CD8-positive, alpha-beta memory T cell (primary cell): Measurements from ENCODE around the gene EIF5A. TPM values are rescaled to one million over a fixed set of nuclear protein-coding genes. Genes with fewer than 3 reads are reported as not detected.

ENCODE experiments used
- CTCF ChIA-PET: fragments of 350-600 bp; sonication (Branson Sonifier 250); formaldehyde crosslinking; loops from one replicate; lab custom pipeline; 2021; ENCODE audit warnings: antibody characterized with exemption; lab: Charles Lee
- POLR2A ChIA-PET: fragments of 350-600 bp; sonication (Branson Sonifier 250); formaldehyde crosslinking; loops from one replicate; lab custom pipeline; 2021; ENCODE audit warnings: antibody characterized with exemption; lab: Charles Lee
- DNase-seq, 5 donors: peaks; one replicate each; pipeline versions ENCODE4 v3.0.0 to v3.0.0-alpha.2; 2020 to 2022; ENCODE audit warnings: mixed read lengths in 1 of 5
- H3K27ac ChIP-seq: one replicate; pipeline ENCODE4 v1.7.0; 2013; ENCODE audit warnings: low read depth, mild to moderate bottlenecking, low read length, moderate library complexity
- H3K27me3 ChIP-seq: 2 replicates; pipeline ENCODE4 v1.7.0; 2013; ENCODE audit warnings: low read length, mild to moderate bottlenecking; ENCODE audit not compliant: insufficient read depth, poor library complexity, severe bottlenecking
- H3K36me3 ChIP-seq: 2 replicates; pipeline ENCODE4 v1.7.0; 2013; ENCODE audit warnings: mild to moderate bottlenecking, low read length, moderate library complexity; ENCODE audit not compliant: insufficient read depth
- H3K4me1 ChIP-seq: 2 replicates; pipeline ENCODE4 v1.7.0; 2013; ENCODE audit warnings: mild to moderate bottlenecking, low read length, moderate library complexity; ENCODE audit not compliant: insufficient read depth
- H3K4me3 ChIP-seq: 2 replicates; pipeline ENCODE4 v1.7.0; 2013; ENCODE audit warnings: mild to moderate bottlenecking, low read length
- H3K9me3 ChIP-seq: 2 replicates; pipeline ENCODE4 v1.7.0; 2013; ENCODE audit warnings: mild to moderate bottlenecking, low read length
- H3K27ac Mint-ChIP-seq, 8 donors: one replicate each; pipeline ENCODE4 v1.8.0; 2020 to 2021; ENCODE audit warnings: mixed read lengths in 8 of 8, mild to moderate bottlenecking in 6 of 8, inconsistent platforms in 3 of 8, moderate library complexity in 3 of 8
- H3K27me3 Mint-ChIP-seq, 2 donors: one replicate each; pipeline ENCODE4 v1.8.0; 2020 to 2021; ENCODE audit warnings: mixed read lengths in 2 of 2, mild to moderate bottlenecking in 1 of 2, moderate library complexity in 1 of 2
- H3K36me3 Mint-ChIP-seq, 3 donors: one replicate each; pipeline ENCODE4 v1.8.0; 2020 to 2021; ENCODE audit warnings: mixed read lengths in 3 of 3, inconsistent platforms in 1 of 3, mild to moderate bottlenecking in 1 of 3
- H3K4me1 Mint-ChIP-seq, 3 donors: one replicate each; pipeline ENCODE4 v1.8.0; 2020 to 2021; ENCODE audit warnings: mixed read lengths in 3 of 3, inconsistent platforms in 1 of 3, mild to moderate bottlenecking in 1 of 3
- H3K4me3 Mint-ChIP-seq, 7 donors: one replicate each; pipeline ENCODE4 v1.8.0; 2020 to 2021; ENCODE audit warnings: mixed read lengths in 7 of 7, mild to moderate bottlenecking in 6 of 7, moderate library complexity in 4 of 7, inconsistent platforms in 2 of 7
- H3K9me3 Mint-ChIP-seq, 5 donors: one replicate each; pipeline ENCODE4 v1.8.0; 2020 to 2022; ENCODE audit warnings: mixed read lengths in 5 of 5, mild to moderate bottlenecking in 3 of 5, moderate library complexity in 2 of 5, inconsistent platforms in 1 of 5
- polyA plus RNA-seq: library from polyadenylated mRNA; unstranded; fragments of 300-500 nt; fragmentation: Illumina TruSeq; gene quantifications from one replicate; pipeline ENCODE4 v1.2.3, GENCODE V29; 2021
- total RNA-seq, 2 experiments: library from RNA; stranded (reverse); gene quantifications; one replicate each; pipeline ENCODE4 v1.2.3, GENCODE V29; 2021

EIF5A gene
- total and polyA plus RNA-seq, 3 experiments from 2014 or later, result 230 to 1,595 (median 1,533) TPM

DNA sequence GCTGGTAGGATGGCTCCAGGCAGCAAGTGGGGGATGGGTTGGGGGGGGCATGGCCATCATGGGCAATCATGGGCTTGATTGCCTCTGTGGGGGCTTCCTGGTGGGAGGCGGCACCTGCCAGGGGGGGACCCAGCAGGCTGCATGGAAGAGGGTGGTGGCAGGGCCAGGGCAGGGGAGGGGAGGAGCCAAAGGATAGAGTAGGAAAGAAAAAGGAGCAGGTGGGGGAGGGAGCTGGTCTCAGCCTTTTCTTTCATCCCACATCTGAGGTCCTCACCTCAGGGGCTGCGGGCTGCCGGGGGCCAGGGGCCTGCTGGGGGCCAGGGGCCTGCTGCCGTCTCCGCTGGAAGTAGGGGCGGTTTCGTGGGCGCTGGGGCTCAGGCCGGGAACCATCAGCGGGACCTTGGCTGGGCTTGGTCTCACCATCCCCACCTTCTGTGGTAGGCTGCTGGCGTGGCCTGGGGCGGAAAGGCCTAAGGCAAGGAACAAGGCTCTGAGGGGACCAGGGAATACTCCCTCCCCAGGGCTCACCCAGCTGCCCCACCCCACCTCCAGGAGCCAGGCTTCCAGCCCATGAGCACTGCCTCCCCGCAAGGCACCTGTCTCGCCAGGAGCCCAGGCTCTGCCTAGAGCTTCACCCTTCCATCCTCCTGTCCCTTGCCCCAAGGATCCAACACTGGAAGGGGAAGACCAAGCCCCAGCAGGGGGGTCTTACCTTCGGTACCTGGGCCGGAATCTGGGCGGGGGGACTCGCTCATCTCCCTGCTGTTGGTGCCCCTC, 18.0 kb upstream of the EIF5A start:
- Histone ChIP-seq H3K36me3 (no peaks in the 10 kb centered on the region), H3K9me3 (no peaks in the 10 kb centered on the region), H3K4me3 (no peak overlapping the region), H3K27ac (no peak overlapping the region), H3K27me3 (no peaks in the 10 kb centered on the region), H3K4me1 (peaks cover 6% of the 10 kb centered on the region)
- ChIA-PET POLR2A (no interaction called here), CTCF (interaction anchor here (1.3 kb wide), 1 partner anchor 66 kb away, joined by 3 read pairs; no protein-coding TSS in a partner anchor)
- peaks cover 4 to 7% (median 6%) of the 10 kb centered on the region in 3 donors for H3K4me1 Mint-ChIP-seq
- DNase-seq, result no peak
- H3K36me3 Mint-ChIP-seq, result no peaks in the 10 kb centered on the region
- H3K27me3 Mint-ChIP-seq, result peaks cover 37 to 38% of the 10 kb centered on the region in 2 donors
- no peak overlapping the region for H3K4me3 Mint-ChIP-seq
- no peaks in the 10 kb centered on the region for H3K9me3 Mint-ChIP-seq
- peak overlapping the region in 1 of 8 donors; percentile 79 for H3K27ac Mint-ChIP-seq

DNA sequence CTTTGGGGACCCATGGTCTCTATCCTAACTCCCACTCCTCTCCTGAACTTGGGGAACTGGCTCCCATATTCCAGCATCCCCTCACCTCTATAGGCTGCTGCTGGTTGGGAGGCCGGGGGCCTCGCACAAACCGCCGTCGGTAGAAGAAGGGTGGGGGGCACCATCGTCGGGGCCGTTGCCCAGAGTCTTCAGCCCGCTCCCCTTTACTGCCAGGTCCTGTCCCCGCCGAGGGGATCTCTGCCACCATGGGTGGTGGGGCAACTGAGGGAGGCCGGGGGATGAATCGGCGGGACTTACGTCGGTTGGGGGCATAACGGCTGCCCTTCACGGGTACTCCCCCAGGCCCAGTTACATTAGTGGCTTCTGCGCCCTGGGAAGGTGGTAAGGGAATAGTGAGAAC, 17.3 kb upstream of the EIF5A start:
- Mint-ChIP-seq H3K36me3 (no peaks in the 10 kb centered on the region), H3K4me3 (no peak overlapping the region), H3K27ac (peak overlapping the region in 1 of 8 donors; percentile 79), H3K9me3 (peaks cover 0 to 1% (median 0%) of the 10 kb centered on the region in 5 donors), H3K4me1 (peaks cover 7 to 11% (median 10%) of the 10 kb centered on the region in 3 donors), H3K27me3 (peaks cover 34 to 40% of the 10 kb centered on the region in 2 donors)
- no peak for DNase-seq
- no peaks in the 10 kb centered on the region for H3K36me3 ChIP-seq
- POLR2A ChIA-PET, result no interaction called here
- no peaks in the 10 kb centered on the region for H3K9me3 ChIP-seq
- H3K4me3 ChIP-seq, result no peak overlapping the region
- peaks cover 10% of the 10 kb centered on the region for H3K4me1 ChIP-seq
- CTCF ChIA-PET, result no interaction called here
- no peak overlapping the region for H3K27ac ChIP-seq
- peaks cover 1% of the 10 kb centered on the region for H3K27me3 ChIP-seq

DNA sequence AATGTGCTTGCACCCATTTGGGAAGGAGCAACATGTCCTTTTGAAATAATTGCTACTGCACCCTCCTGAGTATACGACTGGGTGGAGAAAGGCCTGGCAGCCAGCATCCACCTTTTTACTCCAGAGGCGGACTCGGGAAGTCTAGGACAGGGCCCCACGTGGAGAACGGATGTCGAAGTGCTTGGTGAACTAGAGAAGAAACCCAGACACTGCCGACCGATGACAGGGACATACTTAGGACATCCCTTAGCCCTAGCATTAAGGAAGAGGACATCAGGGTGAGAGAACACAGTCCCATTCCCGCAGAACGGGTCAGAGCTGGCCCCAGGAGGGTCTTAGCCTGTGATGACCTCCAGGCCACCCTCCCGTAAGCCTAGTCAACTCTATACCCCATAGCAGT, 16.7 kb upstream of the EIF5A start:
- no peak for DNase-seq
- H3K9me3 Mint-ChIP-seq, result peaks cover 0 to 2% (median 0%) of the 10 kb centered on the region in 5 donors
- POLR2A ChIA-PET, result no interaction called here
- Histone ChIP-seq H3K9me3 (no peaks in the 10 kb centered on the region), H3K4me3 (no peak overlapping the region), H3K27me3 (peaks cover 6% of the 10 kb centered on the region), H3K36me3 (no peaks in the 10 kb centered on the region), H3K4me1 (peaks cover 14% of the 10 kb centered on the region), H3K27ac (no peak overlapping the region)
- peaks cover 36 to 37% of the 10 kb centered on the region in 2 donors for H3K27me3 Mint-ChIP-seq
- no peaks in the 10 kb centered on the region for H3K36me3 Mint-ChIP-seq
- no peak overlapping the region for H3K27ac Mint-ChIP-seq
- peaks cover 9 to 16% (median 15%) of the 10 kb centered on the region in 3 donors for H3K4me1 Mint-ChIP-seq
- H3K4me3 Mint-ChIP-seq, result peak overlapping the region in 1 of 7 donors; percentile 27
- CTCF ChIA-PET, result interaction anchor here (1.0 to 1.5 kb wide), 2 partner anchors 65 to 146 kb away, joined by 3 to 5 read pairs; no protein-coding TSS in a partner anchor

- Histone ChIP-seq H3K27ac (no peak overlapping the region), H3K27me3 (peaks cover 7% of the 10 kb centered on the region), H3K4me1 (peaks cover 24% of the 10 kb centered on the region), H3K4me3 (no peak overlapping the region), H3K9me3 (no peaks in the 10 kb centered on the region), H3K36me3 (no peaks in the 10 kb centered on the region)
- ChIA-PET CTCF (interaction anchor here (1.5 to 2.5 kb wide), 2 partner anchors 10 to 144 kb away, joined by 5 to 10 read pairs; partner anchors contain the start of gene SLC2A4), POLR2A (no interaction called here)
- Mint-ChIP-seq H3K27me3 (peaks cover 32 to 34% of the 10 kb centered on the region in 2 donors), H3K4me3 (no peak overlapping the region), H3K27ac (no peak overlapping the region), H3K9me3 (peaks cover 0 to 2% (median 0%) of the 10 kb centered on the region in 5 donors), H3K36me3 (no peaks in the 10 kb centered on the region), H3K4me1 (peaks cover 14 to 27% (median 22%) of the 10 kb centered on the region in 3 donors)
- DNase-seq, result no peak
Measured at GRCh38 chr17:7292194-7292593, 15.2 kb upstream of the EIF5A start.

DNA sequence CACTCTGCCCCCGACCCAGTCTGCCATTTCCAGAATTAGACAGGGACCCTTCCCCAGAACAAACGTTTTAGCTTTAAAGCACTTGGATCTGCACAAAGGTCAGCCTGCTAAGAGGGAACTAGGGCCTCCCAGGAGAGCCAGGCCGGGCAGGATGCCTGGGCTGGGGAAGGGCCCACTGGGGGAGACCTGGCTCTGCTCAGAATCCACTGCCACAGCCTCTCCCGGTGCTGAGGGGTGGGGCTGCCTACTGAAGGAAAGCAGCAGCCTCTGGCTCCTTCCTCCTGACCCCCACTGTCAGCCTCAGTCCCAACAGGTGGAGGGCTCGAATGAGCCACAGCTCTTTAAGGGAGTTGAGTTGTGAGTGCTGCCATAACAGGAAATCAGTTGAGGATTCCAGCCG, 14.7 kb upstream of the EIF5A start:
- ChIA-PET CTCF (interaction anchor here (2.5 kb wide), 1 partner anchor 11 kb away, joined by 10 read pairs; the partner anchor contains the start of gene SLC2A4), POLR2A (no interaction called here)
- H3K4me1 ChIP-seq, result peaks cover 24% of the 10 kb centered on the region
- H3K4me3 ChIP-seq, result no peak overlapping the region
- DNase-seq, result no peak
- no peaks in the 10 kb centered on the region for H3K9me3 ChIP-seq
- peaks cover 7% of the 10 kb centered on the region for H3K27me3 ChIP-seq
- Mint-ChIP-seq H3K9me3 (peaks cover 0 to 2% (median 0%) of the 10 kb centered on the region in 5 donors), H3K4me3 (peak overlapping the region in 4 of 7 donors; percentile 1 to 60 (median 40)), H3K4me1 (peaks cover 14 to 27% (median 22%) of the 10 kb centered on the region in 3 donors), H3K36me3 (no peaks in the 10 kb centered on the region), H3K27me3 (peaks cover 30 to 32% of the 10 kb centered on the region in 2 donors), H3K27ac (peak overlapping the region in 1 of 8 donors; percentile 9)
- no peaks in the 10 kb centered on the region for H3K36me3 ChIP-seq
- no peak overlapping the region for H3K27ac ChIP-seq

DNA sequence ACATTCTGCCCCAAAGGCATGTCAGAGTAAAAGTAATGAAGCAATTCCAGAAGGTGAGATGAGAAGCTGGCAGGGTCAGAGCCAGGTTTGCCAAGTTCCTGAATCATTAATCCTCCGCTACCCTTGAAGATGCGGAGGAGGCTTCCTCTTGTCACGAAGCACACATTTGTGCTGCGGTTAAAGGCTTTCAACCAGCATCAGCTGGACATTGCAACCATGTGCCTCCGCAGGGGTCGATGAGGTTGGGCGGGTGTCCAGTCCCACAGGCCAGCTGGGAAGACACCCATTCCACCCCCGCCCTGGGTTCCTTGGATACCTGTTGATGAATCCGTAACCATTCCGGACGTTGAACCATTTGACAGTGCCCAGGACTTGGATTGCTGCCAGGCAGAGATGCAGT, 14.3 kb upstream of the EIF5A start:
- Histone ChIP-seq H3K27me3 (peaks cover 7% of the 10 kb centered on the region), H3K27ac (no peak overlapping the region), H3K4me3 (no peak overlapping the region), H3K36me3 (no peaks in the 10 kb centered on the region), H3K9me3 (no peaks in the 10 kb centered on the region), H3K4me1 (peaks cover 24% of the 10 kb centered on the region)
- Mint-ChIP-seq H3K36me3 (no peaks in the 10 kb centered on the region), H3K4me1 (peaks cover 14 to 27% (median 22%) of the 10 kb centered on the region in 3 donors), H3K27ac (peak overlapping the region in 2 of 8 donors; percentile 9 to 35), H3K4me3 (peak overlapping the region in 6 of 7 donors; percentile 19 to 68 (median 58)), H3K9me3 (peaks cover 0 to 2% (median 0%) of the 10 kb centered on the region in 5 donors), H3K27me3 (peaks cover 26 to 29% of the 10 kb centered on the region in 2 donors)
- ChIA-PET CTCF (interaction anchor here (2.5 kb wide), 1 partner anchor 11 kb away, joined by 10 read pairs; the partner anchor contains the start of gene SLC2A4), POLR2A (interaction anchor here (0.9 kb wide), 1 partner anchor 10 kb away, joined by 4 read pairs; no protein-coding TSS in a partner anchor)
- DNase-seq, result no peak

GRCh38 chr17:7293816-7294613, 13.4 kb upstream of the EIF5A start:
- Mint-ChIP-seq H3K27me3 (peaks cover 25 to 26% of the 10 kb centered on the region in 2 donors), H3K4me1 (peaks cover 14 to 27% (median 22%) of the 10 kb centered on the region in 3 donors), H3K9me3 (peaks cover 0 to 2% (median 0%) of the 10 kb centered on the region in 5 donors), H3K4me3 (peak overlapping the region in 6 of 7 donors; percentile 35 to 72 (median 50)), H3K36me3 (no peaks in the 10 kb centered on the region), H3K27ac (peak overlapping the region in 1 of 8 donors; percentile 35)
- DNase-seq, result peak in 2 of 5 donors; percentile 13 to 36
- POLR2A ChIA-PET, result interaction anchor here (0.9 kb wide), 1 partner anchor 11 kb away, joined by 4 read pairs; no protein-coding TSS in a partner anchor
- Histone ChIP-seq H3K4me3 (peak overlapping the region; percentile 15), H3K9me3 (no peaks in the 10 kb centered on the region), H3K27me3 (peaks cover 7% of the 10 kb centered on the region), H3K36me3 (no peaks in the 10 kb centered on the region), H3K27ac (no peak overlapping the region), H3K4me1 (peaks cover 24% of the 10 kb centered on the region)
- CTCF ChIA-PET, result interaction anchor here (2.5 kb wide), 1 partner anchor 12 kb away, joined by 10 read pairs; the partner anchor contains the start of gene SLC2A4
